GM21825 (cell line): ENCODE measurements around the gene KATNIP.

Source experiments
- ATAC-seq: cut with Tn5 transposase; IDR thresholded peaks from one replicate; pipeline ENCODE4 v1.9.1; 2021; ENCODE audit warnings: mild to moderate bottlenecking, moderate library complexity; ENCODE audit not compliant: unreplicated experiment

The KATNIP gene

DNA sequence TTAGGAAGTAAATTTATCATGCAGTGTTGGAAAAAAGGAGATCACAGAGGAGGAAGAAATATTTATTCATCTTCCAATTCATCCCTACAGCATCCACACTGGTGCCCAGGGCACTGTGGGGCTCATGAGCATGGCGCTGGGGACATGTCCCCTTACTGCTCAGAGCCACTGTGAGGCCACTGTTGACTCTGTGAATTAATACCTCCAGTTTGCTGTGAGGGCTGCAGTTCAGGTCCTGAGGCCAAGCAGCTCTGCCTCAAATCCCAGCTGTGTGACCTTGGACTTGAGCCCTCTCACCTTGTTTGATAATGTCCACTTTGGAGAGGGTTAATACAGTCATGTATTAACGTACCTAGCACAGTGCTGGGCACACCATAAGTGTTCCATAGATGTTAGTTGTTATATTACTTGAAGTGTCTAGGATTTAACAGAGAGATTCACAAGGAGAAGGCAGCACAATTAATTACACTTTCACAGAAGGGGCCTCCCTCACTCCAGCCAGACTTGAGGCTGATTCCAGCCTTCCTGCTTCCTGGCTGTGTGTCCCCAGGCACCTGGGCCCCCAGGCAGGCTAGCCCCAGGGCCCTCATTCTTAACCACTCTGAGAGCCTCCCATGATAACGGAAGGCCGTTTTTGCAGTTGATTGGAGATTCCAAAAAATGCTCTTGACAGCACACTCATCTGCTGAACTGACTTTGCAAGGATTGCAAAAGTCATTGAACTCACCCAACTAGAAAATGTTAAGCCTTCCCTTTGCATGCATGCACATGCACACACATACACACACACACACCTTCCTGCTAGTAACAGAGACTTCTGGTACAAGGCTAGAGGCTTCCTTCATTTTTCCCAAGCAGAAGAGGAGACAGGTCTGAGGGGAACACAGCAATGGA is 29.4 kb downstream of the KATNIP start:
- no peak for ATAC-seq

- no peak for ATAC-seq
These were observed 32.9 kb downstream of the KATNIP start for GRCh38 chr16:27582883-27583282.

GRCh38 chr16:27583634-27584033 is 33.7 kb downstream of the KATNIP start:
- no peak for ATAC-seq

- no peak for ATAC-seq
These were observed 35.3 kb downstream of the KATNIP start for GRCh38 chr16:27585200-27585599.

DNA sequence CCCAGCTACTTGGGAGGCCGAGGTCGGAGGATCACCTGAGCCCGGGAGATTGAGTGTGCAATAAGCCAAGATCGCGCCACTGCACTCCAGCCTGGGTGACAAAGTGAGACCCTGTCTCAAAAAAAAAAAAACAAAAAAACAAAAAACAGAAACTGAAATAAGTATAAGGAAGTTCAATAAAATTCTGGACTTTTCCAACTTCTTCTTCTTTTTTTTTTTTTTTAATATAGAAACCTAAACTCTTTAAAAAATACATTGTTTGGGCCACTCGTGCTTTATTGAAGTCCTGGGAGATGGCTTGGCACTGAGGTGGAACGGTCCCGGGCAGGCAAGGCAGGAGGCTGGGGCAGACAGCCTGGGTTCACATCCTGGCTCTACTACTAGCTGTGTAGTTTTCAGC is 36.8 kb downstream of the KATNIP start:
- no peak for ATAC-seq

- no peak for ATAC-seq
These were observed 38.1 kb downstream of the KATNIP start for GRCh38 chr16:27588057-27588456.

DNA sequence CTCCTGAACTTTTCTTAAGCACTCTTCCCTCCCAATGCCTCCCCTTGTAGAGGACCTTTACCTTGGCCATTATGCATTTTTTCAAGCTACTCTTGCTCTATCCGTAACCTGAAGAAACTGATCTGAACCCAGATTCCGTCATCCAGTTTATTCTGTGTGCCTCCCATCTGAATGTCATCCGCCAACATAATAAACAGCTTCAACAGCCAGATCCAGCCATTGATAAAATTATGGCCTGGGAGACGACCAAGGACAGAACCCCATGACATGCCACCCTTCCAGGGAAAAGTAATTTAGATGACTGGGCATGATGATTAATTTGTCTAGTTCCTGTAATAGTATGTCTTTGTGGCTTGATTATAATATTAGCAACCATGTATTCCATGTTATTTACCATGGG is 41.9 kb downstream of the KATNIP start:
- no peak for ATAC-seq

- no peak for ATAC-seq
These were observed 45.5 kb downstream of the KATNIP start for GRCh38 chr16:27595475-27595874.

DNA sequence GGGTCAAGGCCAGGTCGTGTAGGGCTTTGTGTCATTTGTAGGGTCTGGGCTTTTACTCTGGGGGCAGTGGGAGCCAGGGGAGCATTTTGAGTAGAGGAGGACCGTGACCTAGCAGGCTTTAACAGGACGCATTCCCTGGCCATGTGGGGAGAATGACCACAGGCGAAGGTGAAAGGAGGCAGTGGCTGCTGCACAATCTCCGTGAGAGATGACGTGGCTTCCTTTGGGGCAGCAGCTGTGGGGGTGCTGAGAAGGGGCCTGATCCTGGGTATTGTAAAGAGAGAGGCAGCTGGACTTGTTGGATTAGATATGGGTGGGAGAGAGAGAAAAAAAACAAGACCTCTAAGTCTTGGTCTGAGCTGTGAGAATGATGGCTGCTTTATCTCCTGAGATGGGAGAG is 46.0 kb downstream of the KATNIP start:
- no peak for ATAC-seq

DNA sequence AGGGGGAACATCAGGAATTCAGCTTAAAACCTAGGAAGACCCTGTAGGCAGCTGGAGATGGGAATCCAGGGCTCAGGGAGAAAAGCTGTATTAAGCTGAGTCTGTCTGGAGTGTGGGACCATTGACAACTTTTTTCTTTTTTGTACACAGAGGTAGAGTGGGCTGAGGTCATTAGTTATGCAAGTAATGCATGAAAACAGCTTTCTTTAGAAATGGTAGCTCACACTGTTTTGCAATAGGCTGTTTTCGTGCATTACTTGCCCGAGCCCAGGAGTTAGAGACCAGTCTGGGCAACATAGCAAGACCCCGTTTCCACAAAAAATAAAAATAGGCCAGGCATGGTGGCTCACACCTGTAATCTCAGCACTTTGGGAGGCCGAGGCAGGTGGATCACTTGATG is 46.5 kb downstream of the KATNIP start:
- ATAC-seq = no peak

- ATAC-seq = no peak
These were observed 47.4 kb downstream of the KATNIP start for GRCh38 chr16:27597361-27597760.

GRCh38 chr16:27598220-27598619 is 48.3 kb downstream of the KATNIP start:
- ATAC-seq = no peak

DNA sequence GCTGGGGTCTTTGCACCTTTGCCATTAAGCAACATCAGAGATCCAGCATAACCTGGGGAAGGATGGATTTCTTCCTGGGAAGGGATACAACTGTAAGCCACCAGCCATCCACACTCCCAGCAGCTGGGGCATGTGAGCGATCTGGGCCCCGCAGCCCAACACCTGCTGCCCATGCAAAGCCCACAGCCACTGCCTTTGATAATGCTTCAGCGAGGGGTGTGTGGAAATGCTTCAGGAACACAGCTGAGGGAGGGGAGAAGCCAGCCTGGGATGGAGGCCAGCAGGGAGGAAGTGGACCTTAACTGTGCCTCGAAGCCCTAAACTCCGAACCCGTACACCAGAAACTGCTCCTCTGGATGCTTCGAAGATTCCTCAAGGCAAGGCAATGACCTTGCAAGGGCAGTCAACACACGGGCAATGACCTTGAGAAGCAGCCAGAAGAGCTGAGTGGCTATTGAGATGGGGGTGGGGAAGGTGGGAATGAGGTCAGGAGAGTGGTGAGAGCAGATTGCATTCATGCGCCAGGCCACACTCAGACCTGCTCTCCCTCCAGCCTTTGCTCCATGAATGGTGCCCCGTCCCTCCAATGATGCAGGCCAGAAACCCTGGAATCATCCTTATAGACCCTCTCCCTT is 49.1 kb downstream of the KATNIP start:
- ATAC-seq = no peak

DNA sequence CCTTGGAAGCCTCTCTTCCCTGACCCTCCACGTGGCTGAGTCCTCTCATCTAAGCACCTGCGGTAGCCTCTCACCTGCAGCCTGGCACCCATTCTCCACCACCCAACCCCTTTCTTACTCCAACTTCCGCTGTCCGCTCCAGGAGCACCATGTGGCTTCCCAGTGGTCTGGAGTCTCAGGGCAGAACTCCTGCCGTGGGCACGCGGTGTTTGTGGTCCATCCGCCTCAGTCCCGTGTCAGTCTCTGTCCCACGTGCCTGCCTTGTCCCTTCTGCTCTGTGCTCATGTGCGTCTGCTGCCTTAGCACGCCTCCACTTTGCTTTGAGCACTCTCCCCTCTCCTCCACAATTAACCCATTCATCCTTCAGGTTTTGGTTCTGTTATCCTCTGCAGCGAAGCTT is 49.7 kb downstream of the KATNIP start:
- ATAC-seq = no peak
